Muscle of leg (tissue), 16 donors: ENCODE data around the gene ADAMTS13. TPM values are rescaled to one million over a fixed set of nuclear protein-coding genes. Genes with fewer than 3 reads are reported as not detected.
"Not testable (repeated sequence)": the region's sequence is repeated elsewhere in the genome, so short reads cannot be mapped to it uniquely, and the experiment has no call there.

Experiments
- DNase-seq: peaks from one replicate; pipeline ENCODE4 v3.0.0; 2013
- H3K27ac ChIP-seq: one replicate; pipeline ENCODE4 v1.5.1; 2013; ENCODE audit warnings: mild to moderate bottlenecking, low read length, control low read depth
- H3K27me3 ChIP-seq: one replicate; pipeline ENCODE4 v1.6.1; 2013; ENCODE audit warnings: low read length; ENCODE audit not compliant: control insufficient read depth, insufficient read depth
- H3K36me3 ChIP-seq: one replicate; pipeline ENCODE4 v1.6.1; 2013; ENCODE audit warnings: low read length; ENCODE audit not compliant: control insufficient read depth, insufficient read depth
- H3K4me1 ChIP-seq: one replicate; pipeline ENCODE4 v1.6.1; 2013; ENCODE audit warnings: low read length; ENCODE audit not compliant: control insufficient read depth, insufficient read depth
- H3K4me3 ChIP-seq: one replicate; pipeline ENCODE4 v1.5.1; 2013; ENCODE audit warnings: low read length, control low read depth
- H3K9me3 ChIP-seq: replicated peaks from 2 replicates; pipeline ENCODE4 v1.6.1; 2013; ENCODE audit warnings: low read depth, low read length; ENCODE audit not compliant: control insufficient read depth
- WGBS: methylation state at CpG from one replicate; pipeline ENCODE4 v1.1.5; 2013; ENCODE audit warnings: missing lambda C conversion rate; ENCODE audit not compliant: insufficient coverage; 5-methylcytosine and 5-hydroxymethylcytosine counted together
- long read RNA-seq, 11 donors: transcript quantifications; one replicate each; lab custom pipeline, GENCODE V29; 2026
- polyA plus RNA-seq, 8 donors: library from polyadenylated mRNA; unstranded; fragments of 120-200 nt; gene quantifications; one replicate each; pipeline versions ENCODE4 v1.2.1 to v1.2.3, GENCODE V29; 2013; ENCODE audit warnings: inconsistent platforms in 1 of 8, low replicate concordance in 1 of 8; ENCODE audit not compliant: insufficient read length in 8 of 8, insufficient read depth in 1 of 8
- total RNA-seq: library from RNA; stranded (reverse); fragments of 120-200 nt; gene quantifications from one replicate; pipeline ENCODE4 v1.2.4, GENCODE V29; 2013

Gene ADAMTS13
- total RNA-seq, result 3.4 TPM
- 10 to 100 TPM in 2 of 8 donors, 1 to 10 TPM in 6; 5.5 to 10.5 (median 8.6) TPM for polyA plus RNA-seq
- long read RNA-seq, donor 1, result 0 reads
- long read RNA-seq, donor 2, result 0 reads
- long read RNA-seq, donor 3, result 0 reads
- long read RNA-seq, donor 4, result 0 reads
- long read RNA-seq, donor 5, result 0 reads
- long read RNA-seq, donor 6, result 0 reads
- long read RNA-seq, donor 7, result 0 reads
- long read RNA-seq, donor 8, partial matches to known transcripts, result 20 of 25 reads
- long read RNA-seq, donor 8, other reads (novel, unspliced or antisense), result 5 of 25 reads
- long read RNA-seq, donor 9, result 0 reads
- long read RNA-seq, donor 10, result 0 reads
- long read RNA-seq, donor 11, result 0 reads

DNA sequence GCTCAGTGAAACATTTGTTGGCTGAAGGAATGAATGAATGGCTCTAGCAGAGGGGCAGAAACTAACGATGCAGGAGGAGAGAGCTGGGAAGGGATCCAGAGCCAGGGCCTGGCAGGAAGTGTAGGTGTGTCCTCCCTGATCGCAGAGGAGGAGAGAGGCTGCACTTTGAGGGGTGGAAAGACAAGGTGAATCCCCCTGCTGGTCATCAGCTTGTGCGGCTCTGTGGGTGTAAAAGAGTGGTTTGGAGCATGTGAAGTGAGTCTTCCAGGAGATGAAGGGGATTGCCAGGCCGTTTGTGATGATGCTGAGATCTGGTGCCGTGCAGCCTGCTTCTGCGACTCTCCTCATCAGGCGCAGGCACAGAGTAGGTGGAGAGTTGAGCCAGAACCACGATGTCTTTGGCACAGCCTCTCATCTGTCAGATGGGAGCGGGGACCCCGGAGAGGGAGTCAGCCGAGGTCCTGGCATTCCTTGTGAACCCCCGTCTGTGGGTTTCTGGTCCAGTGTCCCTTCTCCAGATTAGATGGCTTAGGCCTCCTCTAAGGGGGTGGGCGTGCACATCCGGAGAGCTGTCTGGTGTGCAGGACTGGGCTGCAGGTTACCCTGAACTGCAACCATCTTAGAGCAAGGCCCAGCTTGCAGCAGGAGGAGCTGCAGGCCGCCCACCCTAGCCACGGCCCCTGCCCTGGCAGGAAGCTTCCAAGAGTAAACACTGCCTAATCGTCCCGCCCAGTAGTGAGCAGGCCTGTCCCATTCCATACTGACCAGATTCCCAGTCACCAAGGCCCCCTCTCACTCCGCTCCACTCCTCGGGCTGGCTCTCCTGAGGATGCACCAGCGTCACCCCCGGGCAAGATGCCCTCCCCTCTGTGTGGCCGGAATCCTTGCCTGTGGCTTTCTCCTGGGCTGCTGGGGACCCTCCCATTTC, at the start of gene ADAMTS13:
Gene ADAMTS13, plus strand, starts transcription at position 753 of the 928 bp plus-strand sequence. Its CDS starts 77 bp downstream, at position 830.
- Histone ChIP-seq H3K4me1 (peaks cover 9% of the 10 kb centered on the region), H3K27ac (no peak within 1 kb of the TSS), H3K4me3 (no peak within 1 kb of the TSS), H3K36me3 (no peaks in the 10 kb centered on the region), H3K9me3 (no peaks in the 10 kb centered on the region), H3K27me3 (no peaks in the 10 kb centered on the region)
- WGBS, result 41% methylated on average over 18 of the region's 23 CpGs
- DNase-seq, result no peak

DNA sequence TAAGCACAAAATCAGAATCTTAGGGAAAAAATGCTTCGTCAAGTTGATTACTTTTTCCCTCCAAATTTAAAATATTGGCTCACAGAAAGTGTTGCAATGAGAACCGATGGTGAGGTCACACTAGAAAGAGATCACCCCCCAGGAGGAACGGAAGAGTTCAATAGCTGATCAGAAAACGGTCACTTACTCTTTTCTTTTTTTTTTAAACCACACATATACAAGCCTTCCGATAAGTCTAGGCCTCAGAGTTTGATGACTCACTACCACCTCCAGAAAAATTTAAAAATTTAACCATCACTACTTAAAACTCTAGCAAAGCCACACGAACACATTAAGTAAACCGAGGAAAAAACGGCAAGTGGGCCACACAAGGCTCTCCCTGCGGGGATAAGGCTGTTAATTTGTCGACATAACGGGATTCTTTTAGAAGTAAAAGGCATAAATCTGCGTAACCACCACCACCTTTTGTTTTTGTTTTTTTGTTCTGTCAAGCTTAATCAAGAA, 47.5 kb upstream of the ADAMTS13 start:
- H3K9me3 ChIP-seq, result peaks cover 3% of the 10 kb centered on the region
- H3K27me3 ChIP-seq, result no peaks in the 10 kb centered on the region
- no peak for DNase-seq
- H3K4me3 ChIP-seq, result peak overlapping the region; percentile 90
- WGBS, result 0% methylated on average over 3 of the region's 12 CpGs
- peak overlapping the region; percentile 91 for H3K27ac ChIP-seq
- H3K36me3 ChIP-seq, result peaks cover 24% of the 10 kb centered on the region
- peaks cover 23% of the 10 kb centered on the region for H3K4me1 ChIP-seq

DNA sequence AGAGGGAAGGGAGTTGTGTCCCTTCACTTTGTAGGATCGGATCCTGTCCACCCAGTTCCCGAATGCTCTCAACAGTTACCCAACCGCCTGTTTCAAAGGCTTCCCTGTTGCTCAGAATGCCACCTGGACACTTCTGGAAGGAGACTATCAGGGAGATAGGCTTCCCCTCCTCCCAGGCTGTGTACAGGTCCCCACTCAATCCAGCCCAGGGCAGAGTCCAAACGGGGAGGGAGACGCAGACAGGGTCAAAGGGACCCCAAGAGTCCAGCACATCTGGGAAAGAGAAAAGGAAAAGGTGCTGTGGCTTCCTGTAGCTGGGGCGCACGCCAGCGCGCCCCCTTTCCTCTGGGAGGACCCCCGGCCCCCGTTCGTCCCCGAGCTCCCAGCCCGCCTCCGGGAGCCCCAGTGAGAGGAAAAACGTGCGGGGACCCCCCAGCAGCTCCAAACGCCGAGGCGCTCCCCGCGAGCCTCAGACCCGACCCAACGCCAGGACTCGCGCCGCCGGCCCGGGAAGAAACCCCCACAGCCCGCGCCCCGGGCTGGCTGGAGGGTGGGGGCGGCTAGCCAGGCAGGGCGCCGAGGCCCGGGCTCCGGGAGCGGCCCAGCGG, 46.9 kb upstream of the ADAMTS13 start:
- WGBS, result under 1% methylated on average over 34 of the region's 39 CpGs
- Histone ChIP-seq H3K27ac (peak overlapping the region; percentile 91), H3K36me3 (peaks cover 20% of the 10 kb centered on the region), H3K4me3 (peak overlapping the region; percentile 90), H3K27me3 (no peaks in the 10 kb centered on the region), H3K9me3 (peaks cover 3% of the 10 kb centered on the region), H3K4me1 (peaks cover 23% of the 10 kb centered on the region)
- DNase-seq, result peak; percentile 47

DNA sequence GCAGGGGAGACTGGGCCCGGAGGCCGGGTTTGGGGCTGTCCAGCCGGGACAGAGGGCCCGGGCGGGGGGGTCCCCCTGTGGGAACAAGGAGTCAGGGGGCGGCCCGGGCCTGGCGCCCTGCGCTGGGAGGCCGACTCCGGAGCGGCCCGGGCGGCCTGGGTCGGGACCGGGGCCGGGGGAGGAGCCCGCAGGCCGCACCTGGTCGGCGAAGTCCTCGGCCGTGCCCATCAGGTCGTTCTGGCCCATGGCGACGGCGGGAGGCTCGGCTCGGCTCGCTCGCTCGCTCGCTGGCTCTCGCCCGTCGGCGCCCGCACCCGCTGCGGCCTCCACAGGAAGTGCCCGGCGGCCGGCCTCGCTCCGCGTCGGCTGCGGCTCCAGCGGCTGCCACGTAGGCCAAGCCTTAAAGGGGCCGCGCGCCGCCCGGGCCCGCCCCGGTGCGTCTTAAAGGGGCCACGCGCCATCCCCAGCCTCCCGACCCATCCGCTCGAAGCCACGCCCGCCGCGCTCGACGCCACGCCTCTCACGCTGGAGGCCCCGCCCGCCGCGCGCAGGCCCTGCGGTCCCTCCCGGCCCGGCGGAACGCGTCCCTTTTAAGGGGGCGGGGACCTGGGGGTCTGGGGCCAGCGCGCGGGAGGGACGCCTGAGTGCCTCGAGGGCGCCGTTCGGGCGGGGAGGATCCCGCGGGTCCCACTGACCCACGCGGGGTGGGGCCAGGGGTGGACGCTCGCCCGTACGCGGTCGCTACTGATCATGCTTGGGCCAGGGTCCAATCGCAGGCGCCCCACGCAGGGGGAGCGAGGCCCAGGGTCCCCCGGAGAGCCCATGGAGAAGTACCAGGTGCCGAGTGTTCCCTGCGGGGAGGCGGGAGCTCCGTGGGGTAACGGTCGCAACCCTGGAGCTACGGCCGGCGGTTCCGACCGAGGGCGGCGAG, 46.2 kb upstream of the ADAMTS13 start, which contains the start of the genes STKLD1 and SURF4:
Gene STKLD1, plus strand, starts transcription at position 643 of the 931 bp plus-strand sequence. Its CDS starts 108 bp downstream, at position 751.
Gene SURF4, minus strand, starts transcription at position 337 of the 931 bp plus-strand sequence. Its CDS starts 91 bp downstream, at position 246.
- DNase-seq, result peak; percentile 99
- H3K4me1 ChIP-seq, result peaks cover 21% of the 10 kb centered on the region
- peaks cover 13% of the 10 kb centered on the region for H3K36me3 ChIP-seq
- under 1% methylated on average over 120 of the region's 120 CpGs for WGBS
- peak within 1 kb of the TSS; percentile 90 for H3K4me3 ChIP-seq
- no peaks in the 10 kb centered on the region for H3K27me3 ChIP-seq
- H3K27ac ChIP-seq, result peak within 1 kb of the TSS; percentile 91
- peaks cover 3% of the 10 kb centered on the region for H3K9me3 ChIP-seq

DNA sequence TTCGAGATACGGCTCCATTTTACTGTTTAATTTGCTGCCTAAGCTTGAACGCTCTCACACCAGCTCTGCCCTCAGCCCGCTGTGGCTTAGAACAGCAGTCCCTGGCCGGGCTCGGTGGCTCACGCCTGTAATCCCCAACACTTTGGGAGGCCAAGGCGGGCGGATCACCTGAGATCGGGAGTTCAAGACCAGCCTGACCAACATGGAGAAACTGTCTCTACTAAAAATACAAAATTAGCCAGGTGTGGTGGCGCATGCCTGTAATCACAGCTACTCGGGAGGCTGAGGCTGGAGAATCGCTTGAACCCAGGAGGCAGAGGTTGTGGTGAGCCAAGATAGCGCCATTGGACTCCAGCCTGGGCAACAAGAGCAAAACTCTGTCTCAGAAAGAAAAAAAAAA, 44.9 kb upstream of the ADAMTS13 start:
- not testable (repeated sequence) for H3K4me1 ChIP-seq, H3K27me3 ChIP-seq, H3K36me3 ChIP-seq, H3K27ac ChIP-seq, H3K4me3 ChIP-seq, H3K9me3 ChIP-seq, DNase-seq
- WGBS, result 75% methylated on average over 13 of the region's 14 CpGs

DNA sequence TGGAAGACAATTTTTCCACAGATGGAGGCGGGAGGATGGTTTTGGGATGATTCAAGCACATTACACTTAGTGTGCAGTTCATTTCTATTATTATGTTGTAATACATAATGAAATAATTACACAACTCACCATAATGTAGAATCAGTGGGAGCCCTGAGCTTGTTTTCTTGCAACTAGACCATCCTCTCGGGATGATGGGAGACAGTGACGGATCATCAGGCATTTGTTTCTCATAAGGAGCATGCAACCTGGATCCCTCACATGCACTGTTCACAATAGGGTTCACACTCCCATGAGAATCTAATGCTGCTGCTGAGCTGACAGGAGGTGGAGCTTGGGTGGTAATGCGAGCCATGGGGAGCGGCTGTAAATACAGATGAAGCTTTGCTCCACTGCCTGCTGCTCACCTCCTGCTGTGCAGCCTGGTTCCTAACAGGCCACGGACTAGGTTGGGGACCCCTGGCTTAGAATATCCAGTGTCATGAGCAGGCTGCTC, 44.4 kb upstream of the ADAMTS13 start:
- Histone ChIP-seq H3K9me3 (peaks cover 3% of the 10 kb centered on the region), H3K4me3 (no peak overlapping the region), H3K27me3 (no peaks in the 10 kb centered on the region), H3K36me3 (peaks cover 6% of the 10 kb centered on the region), H3K27ac (no peak overlapping the region), H3K4me1 (peaks cover 5% of the 10 kb centered on the region)
- no peak for DNase-seq
- WGBS, result 51% methylated on average over 5 of the region's 6 CpGs

DNA sequence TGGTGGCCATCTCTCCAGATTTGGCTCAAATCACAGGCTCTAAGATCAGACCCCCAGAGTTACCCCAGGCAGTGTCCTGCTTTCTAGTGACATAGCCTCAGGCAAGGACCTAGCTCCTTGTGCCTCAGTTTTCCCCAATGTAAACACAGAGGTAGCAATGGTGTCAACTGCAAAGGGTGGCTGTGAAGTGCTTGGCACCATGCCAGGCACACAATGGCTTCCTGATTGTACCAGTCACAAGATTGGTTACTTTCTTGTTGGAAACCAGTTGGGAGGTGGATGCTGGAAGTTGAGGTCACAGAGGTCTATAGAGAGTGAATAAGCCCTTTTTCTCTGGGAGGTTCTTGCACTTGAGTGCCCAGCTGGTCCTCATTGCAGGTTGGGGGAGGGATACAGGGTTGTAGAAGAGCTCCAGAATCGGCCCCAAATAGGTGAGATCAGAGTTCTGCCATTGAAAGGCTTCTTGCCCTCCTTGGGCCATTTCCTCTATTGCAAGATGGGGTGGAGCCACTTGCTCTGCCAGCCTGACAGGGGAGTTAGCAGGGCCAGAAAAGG, 43.7 kb upstream of the ADAMTS13 start:
- no peak for DNase-seq
- H3K4me1 ChIP-seq, result peaks cover 3% of the 10 kb centered on the region
- no peak overlapping the region for H3K27ac ChIP-seq
- H3K36me3 ChIP-seq, result no peaks in the 10 kb centered on the region
- WGBS, result 88% methylated on average over 1 of the region's 1 CpG
- H3K27me3 ChIP-seq, result no peaks in the 10 kb centered on the region
- H3K9me3 ChIP-seq, result peaks cover 3% of the 10 kb centered on the region
- H3K4me3 ChIP-seq, result no peak overlapping the region

DNA sequence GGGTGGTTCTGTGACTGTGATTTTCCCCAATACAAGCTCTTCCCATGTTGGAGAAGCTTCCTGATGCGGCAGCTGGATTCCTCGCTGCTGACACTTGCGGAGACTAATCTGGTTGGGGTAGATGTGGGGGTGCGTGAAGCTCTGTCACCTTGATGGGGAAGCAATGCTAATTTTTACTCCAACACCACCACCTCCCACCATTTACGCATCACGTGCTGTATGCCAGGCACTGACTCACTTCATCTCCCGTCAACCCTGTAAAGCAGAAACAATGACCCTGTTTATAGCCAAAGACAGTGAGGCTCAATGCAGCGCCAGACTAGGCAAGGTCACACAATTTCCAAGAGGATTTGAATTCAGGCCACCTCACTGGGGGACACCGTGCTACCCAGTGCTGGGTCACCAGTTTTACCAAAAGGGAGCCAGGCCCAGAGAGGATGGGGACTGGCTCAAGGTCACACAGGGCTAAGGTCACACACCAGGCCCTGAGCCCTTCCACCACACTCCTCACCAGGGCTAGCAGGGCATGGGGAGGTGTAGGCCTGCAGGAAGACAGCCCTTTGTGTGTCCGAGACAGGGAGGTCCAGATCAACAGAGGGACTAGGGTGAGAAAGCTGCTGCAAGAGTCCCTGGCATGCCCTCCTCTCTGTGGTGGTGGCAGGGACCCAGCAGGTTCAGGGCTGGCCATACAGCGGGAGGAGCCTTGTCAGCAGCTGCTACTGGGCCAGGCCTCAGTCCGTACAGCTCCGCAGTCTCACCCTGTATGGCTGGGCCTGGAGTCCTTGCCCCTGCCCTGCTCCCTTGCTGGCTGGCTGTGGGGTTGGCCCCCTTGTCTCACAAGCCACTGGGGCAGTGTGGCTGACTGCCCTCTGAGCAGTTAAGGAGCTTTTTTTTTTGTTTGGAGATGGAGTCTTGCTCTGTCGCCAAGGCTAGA, 42.7 kb upstream of the ADAMTS13 start:
- no peak overlapping the region for H3K4me3 ChIP-seq
- H3K36me3 ChIP-seq, result no peaks in the 10 kb centered on the region
- peaks cover 3% of the 10 kb centered on the region for H3K9me3 ChIP-seq
- H3K27ac ChIP-seq, result no peak overlapping the region
- peaks cover 3% of the 10 kb centered on the region for H3K4me1 ChIP-seq
- no peak for DNase-seq
- WGBS, result 84% methylated on average over 9 of the region's 14 CpGs
- no peaks in the 10 kb centered on the region for H3K27me3 ChIP-seq
